ENCODE results near the gene KDM1B. TPM values are rescaled to one million over a fixed set of nuclear protein-coding genes. Genes with fewer than 3 reads are reported as not detected.

The KDM1B gene
- total RNA-seq, 6 donors from 2014 or later: 13.0 to 29.0 (median 22.0) TPM

GRCh38 chr6:18241208-18242038 is 86.2 kb downstream of the KDM1B start:
- no peak overlapping the region for H3K4me3 ChIP-seq
- H3K27me3 ChIP-seq: no peaks in the 10 kb centered on the region
- H3K9me3 ChIP-seq: no peaks in the 10 kb centered on the region
- H3K27ac ChIP-seq: no peak overlapping the region
- no peak for ATAC-seq (ENCODE audit: low FRiP score in 2 of 2)
- TF ChIP-seq CTCF (IDR thresholded peaks at IDR 0.05): no peak
- H3K36me3 ChIP-seq: peaks cover 4 to 60% (median 22%) of the 10 kb centered on the region in 4 donors
- no peaks in the 10 kb centered on the region for H3K4me1 ChIP-seq
- 85 to 94% methylated on average over 1 of the region's 1 CpG for WGBS, 2 donors
- DNase-seq: no peak

GRCh38 chr6:18242062-18242851 is 87.0 kb downstream of the KDM1B start:
- WGBS, 2 donors: 84 to 95% methylated on average over 11 of the region's 11 CpGs
- no peak overlapping the region for H3K4me3 ChIP-seq
- ATAC-seq (ENCODE audit: low FRiP score in 2 of 2) (peak in 1 of 2 donors; percentile 47), DNase-seq (no peak)
- no peaks in the 10 kb centered on the region for H3K4me1 ChIP-seq
- no peak for TF ChIP-seq CTCF (IDR thresholded peaks at IDR 0.05)
- no peak for TF ChIP-seq EP300 (IDR thresholded peaks at IDR 0.05)
- TF ChIP-seq POLR2AphosphoS5 (IDR thresholded peaks at IDR 0.05): no peak
- TF ChIP-seq POLR2A (IDR thresholded peaks at IDR 0.05): no peak
- peaks cover 4 to 57% (median 17%) of the 10 kb centered on the region in 4 donors for H3K36me3 ChIP-seq
- no peaks in the 10 kb centered on the region for H3K9me3 ChIP-seq
- H3K27me3 ChIP-seq: no peaks in the 10 kb centered on the region
- no peak overlapping the region for H3K27ac ChIP-seq

- Histone ChIP-seq H3K27me3 (no peaks in the 10 kb centered on the region), H3K27ac (no peak overlapping the region), H3K36me3 (peaks cover 4 to 57% (median 16%) of the 10 kb centered on the region in 4 donors), H3K9me3 (no peaks in the 10 kb centered on the region), H3K4me1 (no peaks in the 10 kb centered on the region), H3K4me3 (no peak overlapping the region)
- ATAC-seq (ENCODE audit: low FRiP score in 2 of 2) (no peak), DNase-seq (no peak)
- WGBS, 2 donors: 79 to 85% methylated on average over 3 of the region's 3 CpGs
- TF ChIP-seq EP300 (IDR thresholded peaks at IDR 0.05): no peak
- no peak for TF ChIP-seq POLR2A (IDR thresholded peaks at IDR 0.05)
- TF ChIP-seq CTCF (IDR thresholded peaks at IDR 0.05): no peak
These were observed 88.2 kb downstream of the KDM1B start for GRCh38 chr6:18243302-18243893.

- no peaks in the 10 kb centered on the region for H3K9me3 ChIP-seq
- no peaks in the 10 kb centered on the region for H3K4me1 ChIP-seq
- no peaks in the 10 kb centered on the region for H3K27me3 ChIP-seq
- no peak for ATAC-seq (ENCODE audit: low FRiP score in 2 of 2)
- H3K27ac ChIP-seq: no peak overlapping the region
- H3K36me3 ChIP-seq: peaks cover 9 to 59% (median 20%) of the 10 kb centered on the region in 4 donors
- DNase-seq: no peak
- 83 to 97% methylated on average over 2 of the region's 2 CpGs for WGBS, 2 donors
- no peak overlapping the region for H3K4me3 ChIP-seq
- TF ChIP-seq POLR2A (IDR thresholded peaks at IDR 0.05) (no peak), POLR2AphosphoS5 (IDR thresholded peaks at IDR 0.05) (no peak), CTCF (IDR thresholded peaks at IDR 0.05) (no peak), EP300 (IDR thresholded peaks at IDR 0.05) (no peak)
These were observed 89.0 kb downstream of the KDM1B start for GRCh38 chr6:18244251-18244650.

Data from upper lobe of left lung (tissue), 6 donors.